Astrocyte (in vitro differentiated cells and primary cell): ENCODE results near the gene HOXA7. TPM values are rescaled to one million over a fixed set of nuclear protein-coding genes. Genes with fewer than 3 reads are reported as not detected.

Source experiments
- DNase-seq: peaks from one replicate; pipeline ENCODE4 v3.0.0-alpha.2; 2010; ENCODE audit warnings: low read depth
- FAIRE-seq: peaks from 2 replicates; lab custom pipeline; 2011; peaks lifted over from hg19 to GRCh38; lab: Jason Lieb, UNC
- H2AFZ ChIP-seq: 2 replicates; pipeline ENCODE4 v1.6.0; 2012; ENCODE audit warnings: low read depth, low read length, inconsistent platforms
- H3K27ac ChIP-seq: 2 replicates; pipeline ENCODE4 v1.5.1; 2011; ENCODE audit warnings: low read depth, low read length, inconsistent platforms
- H3K27me3 ChIP-seq: 2 replicates; pipeline ENCODE4 v1.6.0; 2011; ENCODE audit warnings: low read length, inconsistent platforms; ENCODE audit not compliant: insufficient read depth
- H3K36me3 ChIP-seq: 2 replicates; pipeline ENCODE4 v1.5.1; 2011; ENCODE audit warnings: low read length, inconsistent platforms; ENCODE audit not compliant: insufficient read depth
- H3K4me1 ChIP-seq: 2 replicates; pipeline ENCODE4 v1.5.1; 2011; ENCODE audit warnings: low read length, inconsistent platforms; ENCODE audit not compliant: insufficient read depth
- H3K4me2 ChIP-seq: 2 replicates; pipeline ENCODE4 v1.6.0; 2012; ENCODE audit warnings: low read length, inconsistent platforms
- H3K4me3 ChIP-seq: 2 replicates; pipeline ENCODE4 v1.5.1; 2011; ENCODE audit warnings: low read depth, mild to moderate bottlenecking, low read length, inconsistent platforms; ENCODE audit not compliant: insufficient read depth
- H3K79me2 ChIP-seq: 2 replicates; pipeline ENCODE4 v1.6.0; 2012; ENCODE audit warnings: mild to moderate bottlenecking, low read length, inconsistent platforms; ENCODE audit not compliant: insufficient read depth
- H3K9ac ChIP-seq: 2 replicates; pipeline ENCODE4 v1.6.0; 2012; ENCODE audit warnings: mild to moderate bottlenecking, low read length, inconsistent platforms
- H3K9me3 ChIP-seq: 2 replicates; pipeline ENCODE4 v1.5.1; 2012; ENCODE audit warnings: low read depth, mild to moderate bottlenecking, low read length, inconsistent platforms; ENCODE audit not compliant: insufficient read depth
- H4K20me1 ChIP-seq: 2 replicates; pipeline ENCODE4 v1.6.0; 2012; ENCODE audit warnings: low read length, inconsistent platforms; ENCODE audit not compliant: insufficient read depth
- H3K27ac Mint-ChIP-seq: one replicate; pipeline ENCODE4 v1.8.0; 2021; ENCODE audit warnings: mild to moderate bottlenecking, mixed read lengths; ENCODE audit not compliant: unreplicated experiment
- H3K27me3 Mint-ChIP-seq: one replicate; pipeline ENCODE4 v1.8.0; 2021; ENCODE audit warnings: low read depth, mixed read lengths; ENCODE audit not compliant: unreplicated experiment
- H3K36me3 Mint-ChIP-seq: one replicate; pipeline ENCODE4 v1.8.0; 2021; ENCODE audit warnings: low read depth, mixed read lengths; ENCODE audit not compliant: unreplicated experiment
- H3K4me1 Mint-ChIP-seq: one replicate; pipeline ENCODE4 v1.8.0; 2021; ENCODE audit warnings: low read depth, mixed read lengths; ENCODE audit not compliant: unreplicated experiment
- H3K4me3 Mint-ChIP-seq: one replicate; pipeline ENCODE4 v1.8.0; 2021; ENCODE audit warnings: mild to moderate bottlenecking, moderate library complexity, mixed read lengths; ENCODE audit not compliant: unreplicated experiment
- H3K9me3 Mint-ChIP-seq: one replicate; pipeline ENCODE4 v1.8.0; 2021; ENCODE audit warnings: mild to moderate bottlenecking, mixed read lengths; ENCODE audit not compliant: unreplicated experiment
- CTCF ChIP-seq: IDR thresholded peaks from 2 replicates; pipeline ENCODE4 v1.5.1; 2011; ENCODE audit warnings: low read depth, mild to moderate bottlenecking, inconsistent platforms, low read length, moderate library complexity; ENCODE audit not compliant: insufficient read depth
- EZH2 ChIP-seq: IDR thresholded peaks from 2 replicates; pipeline ENCODE4 v1.6.1; 2012; ENCODE audit warnings: mild to moderate bottlenecking, low read length, inconsistent platforms; ENCODE audit not compliant: insufficient read depth
- total RNA-seq: library from RNA; stranded (reverse); gene quantifications from 2 replicates; pipeline ENCODE4 v1.2.1, GENCODE V29; 2021

The HOXA7 gene
- total RNA-seq, 1 donor from 2014 or later, result not detected

- peaks cover 22% of the 10 kb centered on the region for H3K9me3 Mint-ChIP-seq
- Histone ChIP-seq H3K79me2 (no peaks in the 10 kb centered on the region), H3K4me1 (no peaks in the 10 kb centered on the region), H3K4me3 (no peak overlapping the region), H3K36me3 (no peaks in the 10 kb centered on the region), H3K4me2 (no peak overlapping the region), H2AFZ (no peak overlapping the region), H3K27me3 (peaks cover 94% of the 10 kb centered on the region), H3K9ac (no peak overlapping the region), H4K20me1 (no peaks in the 10 kb centered on the region), H3K9me3 (peaks cover 3% of the 10 kb centered on the region), H3K27ac (no peak overlapping the region)
- no peaks in the 10 kb centered on the region for H3K36me3 Mint-ChIP-seq
- TF ChIP-seq CTCF, result no peak
- TF ChIP-seq EZH2, result no peak
- H3K27me3 Mint-ChIP-seq, result peaks cover 81% of the 10 kb centered on the region
- no peak for DNase-seq
- no peaks in the 10 kb centered on the region for H3K4me1 Mint-ChIP-seq
- H3K27ac Mint-ChIP-seq, result no peak overlapping the region
- FAIRE-seq, result no peak
- H3K4me3 Mint-ChIP-seq, result no peak overlapping the region
Observed at GRCh38 chr7:27162561-27163287, 6.2 kb upstream of the HOXA7 start.

GRCh38 chr7:27161721-27162560, 5.5 kb upstream of the HOXA7 start:
- no peaks in the 10 kb centered on the region for H3K79me2 ChIP-seq
- Mint-ChIP-seq H3K9me3 (peaks cover 26% of the 10 kb centered on the region), H3K4me3 (no peak overlapping the region), H3K27ac (no peak overlapping the region), H3K36me3 (no peaks in the 10 kb centered on the region), H3K27me3 (peaks cover 81% of the 10 kb centered on the region), H3K4me1 (no peaks in the 10 kb centered on the region)
- TF ChIP-seq CTCF, result no peak
- TF ChIP-seq EZH2, result no peak
- peaks cover 6% of the 10 kb centered on the region for H3K9me3 ChIP-seq
- no peak overlapping the region for H3K9ac ChIP-seq
- no peaks in the 10 kb centered on the region for H3K4me1 ChIP-seq
- peaks cover 94% of the 10 kb centered on the region for H3K27me3 ChIP-seq
- H4K20me1 ChIP-seq, result no peaks in the 10 kb centered on the region
- no peak overlapping the region for H3K4me3 ChIP-seq
- no peak overlapping the region for H3K27ac ChIP-seq
- H2AFZ ChIP-seq, result no peak overlapping the region
- no peak for FAIRE-seq
- no peak for DNase-seq
- no peaks in the 10 kb centered on the region for H3K36me3 ChIP-seq
- H3K4me2 ChIP-seq, result no peak overlapping the region
